ENCODE results near the gene CHST11. TPM values are rescaled to one million over a fixed set of nuclear protein-coding genes. Genes with fewer than 3 reads are reported as not detected.
A peak's percentile ranks its signal among the peaks of the same experiment; 100 is the strongest.

The CHST11 gene
- total RNA-seq, 1 donor from 2014 or later = 3.9 TPM

DNA sequence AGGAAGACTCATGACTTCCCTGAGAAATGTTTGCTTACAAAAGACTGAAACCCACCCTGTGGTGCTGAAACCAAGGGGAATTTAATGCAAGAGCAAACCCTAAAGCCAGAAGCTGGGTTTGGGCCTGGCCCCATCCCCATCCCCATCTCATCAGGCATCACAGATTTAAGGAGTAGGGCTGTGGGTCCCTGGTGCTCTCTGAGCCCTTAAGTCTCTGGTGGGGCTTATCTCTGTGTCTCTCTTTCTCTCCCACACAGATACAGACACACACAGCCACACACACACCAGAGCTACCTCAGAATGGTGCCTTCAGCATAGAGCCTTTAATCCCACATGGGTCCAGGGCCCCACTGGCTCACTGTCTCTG, 264.3 kb downstream of the CHST11 start:
- no peak for DNase-seq

DNA sequence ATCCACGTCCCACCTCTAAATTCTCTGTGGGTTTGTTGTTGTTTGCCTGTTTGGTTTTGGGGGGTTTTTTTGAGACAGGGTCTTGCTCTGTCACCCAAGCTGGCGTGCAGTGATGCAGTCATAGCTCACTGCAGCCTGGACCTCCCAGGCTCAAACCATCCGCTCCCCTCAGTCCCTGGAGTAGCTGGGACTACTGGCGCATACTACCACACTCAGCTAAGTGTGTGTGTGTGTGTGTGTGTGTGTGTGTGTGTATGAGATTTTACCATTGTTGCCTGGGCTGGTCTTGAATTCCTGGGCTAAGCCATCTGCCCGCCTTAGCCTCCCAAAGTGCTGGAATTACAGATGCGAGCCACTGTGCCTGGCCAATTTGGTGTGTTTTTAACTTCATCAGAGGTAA, 265.2 kb downstream of the CHST11 start:
- no peak for DNase-seq

DNA sequence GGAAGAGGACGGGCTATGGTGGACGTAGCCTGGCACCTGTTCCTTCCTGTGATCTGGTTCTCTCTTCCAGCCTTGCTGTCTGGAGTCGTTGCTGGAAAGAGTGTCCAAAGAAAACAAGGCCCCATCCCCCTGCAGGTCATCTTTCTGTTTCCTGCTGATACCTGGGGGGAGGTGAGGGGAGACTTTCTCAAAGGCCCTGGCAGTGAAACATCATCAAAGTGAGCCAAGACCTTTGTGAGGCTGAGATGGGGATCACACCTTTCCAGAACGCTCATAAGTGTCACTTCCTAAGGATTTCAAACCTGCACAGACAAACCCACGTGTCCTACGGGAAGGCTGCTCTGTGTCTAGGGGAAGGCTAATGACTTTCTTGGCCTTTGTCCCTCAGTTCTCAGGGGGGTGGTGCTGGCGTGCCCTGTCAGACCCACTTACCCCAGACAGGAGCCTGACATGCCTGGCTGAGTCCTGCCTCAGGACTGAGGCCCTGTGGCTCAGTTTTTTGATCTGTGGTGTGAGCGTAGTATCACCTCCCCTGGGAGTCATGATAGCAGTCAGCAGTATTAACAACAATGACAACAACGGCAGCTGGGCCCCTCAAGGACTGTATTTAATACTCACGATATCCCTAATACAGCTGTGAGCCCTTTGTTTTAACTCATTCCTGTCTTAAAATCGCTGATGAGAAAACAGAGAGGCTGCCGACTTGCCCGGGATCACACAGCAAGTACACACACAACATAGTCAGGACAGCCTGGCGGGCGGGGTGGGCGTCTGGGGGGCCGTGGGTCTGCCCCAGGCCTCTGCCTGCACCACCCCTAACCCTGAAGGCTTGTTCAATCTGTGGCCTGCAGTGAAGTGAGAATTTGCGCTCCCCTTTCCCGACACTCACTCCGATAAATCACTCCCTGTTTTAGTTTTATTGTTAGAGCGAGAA, 266.1 kb downstream of the CHST11 start:
- DNase-seq = no peak

DNA sequence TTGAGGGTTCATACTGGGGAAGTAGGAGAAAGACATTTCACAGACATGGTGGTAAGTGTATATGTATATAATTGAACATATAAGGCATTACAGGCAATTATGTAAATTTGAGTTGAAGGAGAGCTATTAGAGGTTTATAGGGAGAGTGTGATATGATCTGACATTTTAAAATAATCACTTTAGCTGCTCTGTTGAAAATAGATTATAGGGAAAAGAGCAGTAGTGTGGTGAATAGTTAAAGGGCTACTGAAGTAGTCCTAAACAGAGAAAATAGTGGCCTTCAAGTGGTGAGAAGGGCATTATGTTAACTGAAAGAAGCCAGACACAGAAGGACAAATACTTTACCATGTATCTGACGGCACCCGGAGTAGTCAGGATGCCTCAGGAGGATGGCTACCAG, 267.1 kb downstream of the CHST11 start:
- no peak for DNase-seq

DNA sequence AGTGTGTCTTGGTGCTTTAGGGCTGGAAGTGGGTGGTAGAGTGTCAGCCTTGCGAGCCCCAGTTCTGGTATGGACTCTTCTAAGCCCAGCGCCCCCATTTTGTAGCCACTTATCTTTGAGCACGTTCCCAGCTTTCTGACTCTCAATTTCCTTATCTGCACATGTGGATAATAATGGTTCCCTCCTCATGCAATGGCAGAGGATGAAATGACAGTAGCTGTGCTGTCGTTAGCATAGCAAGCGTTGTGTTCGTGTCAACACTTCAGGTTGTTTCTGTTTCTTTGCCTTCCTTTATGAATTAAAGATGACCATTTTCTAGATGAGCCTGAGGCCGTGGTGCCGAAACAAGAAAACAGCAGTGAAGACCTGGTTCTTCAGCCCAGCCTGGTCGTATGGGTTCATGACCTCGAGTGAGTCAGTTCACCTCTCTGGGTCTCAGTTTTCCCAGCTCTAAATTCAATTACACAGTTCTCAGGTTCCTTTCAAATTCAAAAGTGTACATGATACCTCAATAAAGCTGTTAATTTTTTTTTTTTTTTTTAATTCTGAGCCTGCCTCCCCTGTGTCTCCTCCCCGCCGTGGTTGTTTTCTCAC, 268.3 kb downstream of the CHST11 start:
- no peak for DNase-seq

DNA sequence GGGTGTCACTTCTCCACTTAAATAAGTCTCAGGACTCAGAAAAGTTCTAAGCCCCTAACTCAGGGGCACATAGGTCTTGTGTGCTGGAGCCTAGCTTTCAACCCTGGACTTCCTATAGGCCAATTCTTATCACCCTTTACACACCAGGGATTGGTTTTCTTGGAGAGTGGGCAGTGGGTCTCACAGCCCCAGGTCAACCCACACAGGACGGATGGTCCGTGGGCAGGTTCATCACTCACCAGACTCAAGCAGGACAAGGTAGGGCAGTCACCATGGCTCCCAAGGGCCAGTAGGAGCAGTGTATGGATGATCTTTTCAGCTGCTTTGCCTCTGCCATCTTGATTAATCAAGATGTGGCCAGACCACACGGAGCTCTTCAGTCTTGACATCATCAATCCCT, 268.9 kb downstream of the CHST11 start:
- no peak for DNase-seq

DNA sequence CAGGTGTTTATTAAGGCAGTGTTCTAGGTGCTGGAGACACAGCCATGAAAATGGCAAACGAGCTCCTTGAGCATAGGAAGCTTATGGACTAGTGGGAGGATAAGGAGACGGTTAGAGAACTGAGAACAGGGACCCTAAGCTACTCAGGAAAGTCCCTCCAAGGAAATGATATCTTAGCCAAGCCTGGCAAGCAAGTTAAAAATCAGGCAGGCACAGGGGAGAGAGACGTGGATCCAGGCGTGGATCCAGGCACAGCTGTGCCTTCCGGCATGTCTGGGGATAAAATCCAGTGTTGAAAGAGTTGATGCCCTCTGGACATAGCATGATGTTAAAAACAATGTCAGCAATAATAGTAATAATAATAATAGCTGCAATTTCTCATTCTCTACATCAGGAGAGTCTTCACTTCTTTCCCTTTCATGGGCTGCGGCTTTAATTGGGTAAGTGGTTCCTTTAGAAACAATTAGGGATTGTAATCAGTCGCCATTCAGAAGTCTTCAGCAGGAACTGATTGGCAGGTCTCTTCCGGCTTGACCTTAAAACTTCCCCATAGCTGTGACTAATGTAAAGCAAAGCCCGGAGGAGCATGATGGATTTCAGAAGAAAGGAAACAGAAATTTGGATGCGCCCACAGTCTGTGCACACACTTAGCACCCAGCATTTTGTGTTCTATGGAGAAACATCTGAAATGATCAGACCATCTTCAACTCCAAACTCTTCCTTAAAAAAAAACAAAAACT, 271.1 kb downstream of the CHST11 start:
- no peak for DNase-seq

DNA sequence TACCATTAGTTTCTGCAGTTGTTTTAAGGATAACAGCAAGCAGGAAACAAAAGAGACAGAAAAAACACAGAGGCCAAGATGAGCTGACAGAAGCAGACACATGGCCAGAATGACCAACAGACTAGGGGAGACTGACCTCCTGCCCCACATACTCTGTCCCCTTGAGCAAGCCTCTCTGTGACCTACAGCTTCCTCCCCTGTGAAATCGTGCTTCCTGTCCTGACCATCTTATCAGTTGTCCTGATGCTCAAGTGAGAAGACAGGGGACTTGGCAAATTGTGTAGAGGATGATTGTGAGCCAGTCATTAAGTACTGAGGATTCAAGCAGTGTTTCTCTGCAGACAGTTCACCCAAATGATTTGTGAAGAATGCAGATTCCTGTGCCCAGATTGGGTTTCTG, 272.3 kb downstream of the CHST11 start:
- DNase-seq = no peak

DNA sequence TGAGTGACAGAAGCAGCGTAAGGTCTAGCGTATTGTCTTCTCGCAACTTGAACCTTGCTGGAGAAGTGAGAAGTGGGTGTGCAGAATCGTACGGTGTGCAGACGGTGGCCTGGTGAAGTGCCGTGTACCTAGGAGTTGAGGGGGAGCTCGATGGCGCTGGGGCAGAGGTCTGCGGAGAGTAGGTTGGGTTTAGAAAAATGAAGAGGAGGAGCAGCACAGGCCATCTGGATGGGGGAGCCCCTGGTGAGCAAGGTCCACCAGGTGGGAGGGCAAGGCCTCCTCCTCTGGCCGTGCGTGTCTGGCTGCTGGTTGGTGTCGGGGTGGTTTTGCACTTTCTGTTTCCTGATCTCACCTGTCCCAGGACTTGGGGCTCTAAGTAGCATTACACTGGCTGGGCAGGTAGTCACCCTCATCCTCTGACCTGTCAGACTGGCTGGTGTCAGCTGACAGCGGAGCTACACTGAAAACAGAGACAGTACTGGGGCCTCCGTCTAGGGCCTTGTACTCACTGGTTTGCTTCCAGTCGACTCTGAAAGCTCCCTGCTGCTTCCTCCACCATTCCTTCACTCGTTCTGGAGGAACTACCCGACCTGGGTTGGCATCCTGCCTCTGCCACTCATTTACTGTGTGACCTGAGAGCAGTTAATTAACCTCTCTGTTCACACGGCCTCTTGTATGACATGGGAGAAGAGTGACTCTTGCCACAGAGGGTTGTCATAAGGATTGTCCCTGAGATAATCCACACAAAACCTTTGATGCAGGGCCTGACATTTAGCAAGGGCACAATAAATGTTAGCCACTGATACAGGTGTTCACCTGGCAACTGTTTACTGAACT, 273.1 kb downstream of the CHST11 start:
- DNase-seq = no peak

DNA sequence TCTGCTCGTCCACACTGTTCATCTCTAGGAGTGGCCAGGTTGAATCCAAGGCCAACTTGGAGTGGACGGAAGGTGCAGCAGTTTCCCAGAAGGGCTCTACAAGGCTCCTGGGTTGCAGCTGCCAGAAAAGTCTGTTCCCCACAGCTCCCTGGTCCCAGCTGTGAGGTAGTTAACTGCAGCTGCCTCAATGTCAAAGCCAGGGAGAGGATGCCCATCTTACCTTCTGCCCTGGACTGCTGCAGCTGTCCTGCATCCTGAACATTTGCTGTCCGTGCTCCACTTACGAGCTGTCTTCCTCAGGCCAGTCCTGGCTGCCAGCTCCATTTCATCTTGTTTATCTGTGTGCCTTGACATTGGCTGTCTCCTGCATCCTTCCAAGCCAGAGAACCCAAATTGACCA, 274.0 kb downstream of the CHST11 start:
- DNase-seq = no peak

DNA sequence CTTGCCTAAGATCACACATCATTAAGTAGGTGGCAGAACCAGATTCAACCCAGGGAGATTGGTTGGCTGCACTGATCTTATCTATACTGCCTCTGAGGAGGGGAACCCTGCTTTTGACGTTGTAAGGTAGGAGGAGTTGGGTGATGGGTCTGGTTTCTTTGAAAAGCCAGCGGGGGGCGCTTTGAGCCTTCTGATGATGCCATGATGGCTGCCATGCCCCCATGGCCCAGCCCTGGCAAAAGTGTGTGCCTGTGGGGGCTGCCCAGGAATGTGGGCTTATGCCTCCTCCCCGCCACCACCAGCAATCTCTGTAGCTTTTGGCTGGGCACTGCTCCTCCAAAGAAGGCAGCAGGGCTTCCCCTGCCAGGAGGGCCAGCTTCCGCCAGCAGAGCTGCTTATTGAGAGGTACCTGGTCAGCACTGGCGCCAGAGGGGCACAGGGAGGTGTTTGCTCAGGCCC, 277.0 kb downstream of the CHST11 start:
- no peak for DNase-seq

DNA sequence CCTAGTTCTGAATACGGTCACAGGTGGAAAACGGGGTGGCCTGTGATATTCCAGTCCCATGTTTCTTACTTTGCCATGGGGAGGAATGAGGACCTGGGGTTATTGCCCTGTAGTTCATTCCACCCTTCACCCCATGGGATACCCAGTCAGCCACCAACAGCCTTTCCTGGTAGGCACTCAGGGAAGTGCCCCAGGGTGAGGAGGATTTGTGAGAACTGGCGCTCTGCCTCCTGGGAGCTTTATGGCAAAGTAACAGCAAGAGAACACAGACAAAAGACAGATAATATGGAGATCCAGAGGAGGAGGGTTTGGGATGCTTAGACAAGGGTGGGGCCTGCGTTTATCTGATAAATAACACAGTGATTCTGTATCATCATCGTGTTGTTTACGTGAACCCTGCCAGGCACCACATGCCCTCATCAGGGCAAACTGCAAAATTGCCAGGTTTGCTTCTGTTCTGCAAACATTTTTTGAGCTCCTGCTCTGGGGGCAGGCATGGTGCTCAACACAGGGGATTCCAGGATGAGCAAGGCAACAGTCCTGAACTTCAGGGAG, 277.9 kb downstream of the CHST11 start:
- DNase-seq = no peak

DNA sequence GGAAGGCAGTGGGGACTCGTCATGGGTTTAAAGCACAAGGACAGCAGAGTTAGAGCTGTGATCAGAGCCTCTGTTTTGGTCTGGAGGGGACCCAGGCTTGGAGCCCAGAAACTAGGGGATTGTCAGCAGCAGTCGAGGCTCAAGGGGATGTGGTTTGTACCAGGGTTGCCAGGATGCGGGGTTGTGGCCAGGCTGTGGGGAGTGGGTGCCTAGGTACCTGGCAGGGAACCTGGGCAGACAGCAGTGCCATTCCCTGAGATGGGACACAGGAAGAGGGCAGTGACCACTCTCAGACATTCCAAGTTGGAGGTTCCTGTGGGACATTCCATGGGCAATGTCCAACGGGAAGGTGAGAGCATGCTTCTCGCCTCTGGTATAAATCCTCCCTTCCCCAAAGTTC, 279.1 kb downstream of the CHST11 start:
- no peak for DNase-seq

DNA sequence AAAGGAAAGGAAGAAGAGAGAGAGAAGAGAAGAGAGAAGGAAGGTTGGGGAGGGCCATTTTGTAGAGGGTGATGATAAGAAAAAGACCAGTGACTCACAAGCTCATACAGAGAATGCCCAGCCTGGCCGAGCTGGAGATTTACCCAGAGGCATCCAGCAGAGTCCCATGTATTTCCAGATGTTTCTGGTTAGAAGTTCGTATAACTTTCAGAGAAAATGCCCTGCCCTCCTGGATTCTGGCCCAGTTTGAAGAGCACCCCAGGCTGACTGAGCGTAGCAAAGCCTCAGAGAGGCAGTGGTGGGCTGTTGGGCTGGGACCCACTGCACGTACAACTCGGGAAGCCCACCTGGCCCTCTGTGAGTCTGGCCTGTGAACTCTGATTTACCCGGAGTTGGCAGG, 279.6 kb downstream of the CHST11 start:
- peak; percentile 43 for DNase-seq

DNA sequence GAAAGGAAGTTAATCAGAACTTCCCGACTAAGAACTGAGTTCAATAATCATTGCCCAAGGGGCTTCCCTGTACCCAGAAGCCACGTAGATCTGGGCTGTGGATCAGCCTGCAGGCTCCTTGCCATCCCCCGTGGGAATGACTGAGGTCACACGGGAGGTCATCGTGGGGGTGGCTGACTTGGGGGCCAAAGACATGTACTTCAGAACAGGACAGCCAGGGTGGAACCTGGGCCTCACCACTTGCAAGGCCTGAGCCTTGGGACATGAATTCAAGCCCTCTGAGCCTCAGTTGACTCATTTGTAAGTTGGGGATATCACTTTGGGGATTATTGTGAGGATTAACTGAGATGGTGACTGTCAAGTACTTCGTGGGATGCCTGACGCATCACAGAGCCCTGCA, 280.4 kb downstream of the CHST11 start:
- no peak for DNase-seq

DNA sequence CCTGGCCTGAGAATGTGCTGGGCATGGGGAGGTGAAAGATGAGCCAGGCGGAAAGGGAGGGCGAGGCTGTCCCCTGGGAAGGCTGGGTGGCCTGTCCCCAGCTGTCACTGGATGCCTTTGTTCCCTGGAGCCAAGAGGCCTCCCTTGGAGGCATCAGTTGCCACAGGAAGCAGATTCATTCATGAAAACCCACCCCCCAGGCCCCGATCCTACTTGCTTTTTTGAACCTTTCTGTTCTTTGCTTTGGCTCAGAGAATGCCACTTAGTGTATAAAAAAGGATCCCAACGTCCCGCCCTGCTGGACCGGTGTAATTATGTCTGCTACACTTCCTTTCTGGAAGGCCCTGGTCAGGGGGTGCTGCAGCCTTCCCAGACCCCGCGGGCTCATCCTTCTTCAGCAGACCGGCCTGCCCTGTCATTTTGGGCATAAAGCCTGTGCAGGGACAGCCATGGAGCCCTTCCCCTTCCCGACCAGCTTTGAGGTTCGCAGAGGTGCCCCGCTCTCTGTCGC, 281.1 kb downstream of the CHST11 start:
- DNase-seq = no peak

DNA sequence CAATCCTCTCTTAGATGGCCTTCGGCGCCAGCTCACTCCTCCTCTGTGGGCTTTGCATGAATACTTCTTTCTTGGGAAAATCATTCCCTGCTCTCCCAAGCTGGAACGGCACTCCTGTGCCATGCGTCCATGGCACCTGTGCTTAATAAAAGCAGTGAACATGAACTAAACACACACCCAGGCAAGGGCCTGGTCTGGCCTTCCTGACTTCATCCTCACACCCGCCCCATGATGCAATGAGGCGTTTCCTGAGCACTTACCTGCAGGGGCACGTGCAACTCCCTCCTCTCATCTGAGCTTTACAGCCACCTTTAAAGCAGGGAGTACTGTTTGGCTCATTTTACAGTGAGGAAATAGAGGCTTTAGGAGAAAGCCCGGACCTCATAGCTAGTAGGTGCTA, 281.6 kb downstream of the CHST11 start:
- no peak for DNase-seq

DNA sequence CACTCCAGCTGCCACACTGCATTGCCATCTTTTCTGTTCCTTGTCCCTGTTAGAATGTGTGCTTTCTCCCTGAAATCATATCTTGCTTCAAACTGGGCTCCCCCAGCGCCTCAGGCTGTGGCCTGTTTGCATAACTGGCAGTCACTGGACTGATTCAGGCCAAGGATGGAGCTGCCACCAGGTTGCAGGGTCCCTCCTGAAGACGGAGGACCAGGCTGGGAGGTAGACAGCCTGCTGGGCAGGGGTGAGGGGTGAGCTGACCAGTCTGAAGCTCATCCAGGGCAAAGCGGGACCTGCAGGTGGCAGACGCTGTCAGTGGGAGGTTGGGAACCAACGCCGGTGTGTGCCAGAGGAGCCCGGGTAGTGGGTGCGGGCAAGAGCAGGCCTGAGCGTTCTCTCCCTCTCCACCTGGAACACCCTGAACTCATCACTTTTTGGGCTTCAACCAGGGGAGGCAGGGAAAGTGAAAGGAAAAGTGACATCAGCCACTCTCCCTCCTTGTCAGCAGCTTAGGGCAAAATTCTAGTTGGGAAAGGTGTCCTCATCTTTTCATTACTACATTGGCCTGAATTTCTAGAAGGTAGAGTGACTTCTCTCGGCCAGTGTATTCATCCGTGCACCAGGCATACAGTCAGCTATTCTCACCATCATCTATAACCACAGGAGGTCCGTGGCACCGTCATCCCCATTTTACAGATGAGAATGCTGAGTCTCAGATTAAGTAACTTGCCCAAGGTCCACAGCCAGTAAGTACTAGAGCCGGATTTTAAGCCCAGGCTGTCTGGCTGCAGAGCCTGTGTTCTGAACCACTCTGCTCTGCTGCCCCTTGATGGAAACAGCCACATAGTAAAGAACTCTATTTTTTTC, 282.3 kb downstream of the CHST11 start:
- no peak for DNase-seq

DNA sequence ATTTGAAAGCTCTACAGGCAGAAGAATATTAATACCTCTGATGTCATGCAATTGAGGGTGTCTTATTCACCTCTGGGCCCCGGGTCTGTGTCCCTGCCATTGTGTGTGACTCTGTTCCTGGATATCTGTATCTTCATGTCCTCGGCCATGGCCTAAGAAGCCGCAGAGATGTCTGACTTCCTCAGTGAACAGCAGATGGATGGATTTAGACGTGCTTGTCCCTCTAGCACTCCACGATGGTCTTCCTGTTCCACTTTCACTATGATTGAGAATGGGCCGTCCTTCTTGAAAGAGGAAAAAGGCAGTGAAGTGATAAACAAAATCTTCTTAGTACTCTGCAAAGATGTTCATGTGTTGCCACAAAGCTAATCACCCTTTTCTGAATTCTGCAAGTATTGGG, 283.9 kb downstream of the CHST11 start:
- no peak for DNase-seq

DNA sequence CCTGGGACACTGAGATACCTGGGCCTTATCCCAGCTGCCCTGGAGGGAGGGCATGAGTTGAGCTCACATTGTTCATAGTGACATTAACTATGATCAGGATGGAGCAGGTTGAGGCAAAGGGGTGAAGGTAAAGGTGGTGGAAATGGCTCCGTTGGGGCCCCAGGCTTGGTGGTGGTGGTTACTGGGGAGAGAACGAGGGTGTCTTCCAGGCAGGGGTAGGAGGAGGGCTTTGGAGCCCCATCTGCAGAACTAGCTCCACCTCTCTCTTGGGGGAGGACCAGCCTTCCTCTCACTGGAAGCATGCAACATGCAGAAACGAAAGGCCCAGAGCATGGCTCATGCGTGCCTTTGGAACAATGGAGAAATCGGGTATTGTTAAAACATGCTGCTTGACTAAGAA, 284.3 kb downstream of the CHST11 start:
- DNase-seq = no peak

Data from skin of body (tissue), 2 donors.